GM12878 (cell line): Measurements from ENCODE around the gene TBC1D1.

Experiments
- CREM ChIP-seq: IDR thresholded peaks from 2 replicates; pipeline ENCODE4 v1.6.1; 2014; ENCODE audit warnings: antibody characterized with exemption, low read depth
- EZH2 ChIP-seq: IDR thresholded peaks from 2 replicates; pipeline ENCODE4 v1.6.1; 2012; ENCODE audit warnings: low read depth, mild to moderate bottlenecking, control low read depth, inconsistent platforms, low read length, borderline replicate concordance; ENCODE audit not compliant: control insufficient read depth
- MEF2A ChIP-seq: IDR thresholded peaks from 2 replicates; pipeline ENCODE4 v1.6.1; 2011; ENCODE audit warnings: low read depth, mild to moderate bottlenecking, low read length, moderate library complexity; ENCODE audit not compliant: insufficient read depth
- NR2C1 ChIP-seq: fragments of 450-650 bp; IDR thresholded peaks from 2 replicates; pipeline ENCODE4 v1.6.1; 2017; ENCODE audit warnings: antibody characterized with exemption, mild to moderate bottlenecking, moderate library complexity

DNA sequence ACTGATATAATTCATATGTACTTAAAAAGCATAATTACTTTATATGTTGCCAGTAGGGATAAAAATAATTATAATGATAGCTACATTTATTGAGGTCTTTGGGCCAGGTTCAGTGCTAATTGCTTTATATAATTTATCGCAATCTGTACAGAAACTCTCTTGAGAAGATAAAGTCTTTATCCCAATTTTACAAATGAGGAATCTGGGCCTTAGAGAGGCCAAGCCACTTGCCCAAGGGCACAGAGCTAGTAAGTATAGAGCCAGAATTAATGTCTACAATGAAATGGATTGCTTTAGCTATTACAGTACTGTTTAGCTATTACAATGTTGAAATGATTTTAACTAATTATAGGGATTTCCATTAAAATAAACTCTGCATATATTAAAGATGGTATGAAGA, 30.6 kb upstream of the TBC1D1 start:
- TF ChIP-seq MEF2A (no peak), NR2C1 (no peak), EZH2 (no peak), CREM (no peak)
